ENCODE results near the gene SAG. TPM values are rescaled to one million over a fixed set of nuclear protein-coding genes. Genes with fewer than 3 reads are reported as not detected.

The SAG gene
- total and polyA plus RNA-seq, 2 donors (not counting 3 experiments of a cell fraction or from before 2014, with no cell fraction given): not detected

DNA sequence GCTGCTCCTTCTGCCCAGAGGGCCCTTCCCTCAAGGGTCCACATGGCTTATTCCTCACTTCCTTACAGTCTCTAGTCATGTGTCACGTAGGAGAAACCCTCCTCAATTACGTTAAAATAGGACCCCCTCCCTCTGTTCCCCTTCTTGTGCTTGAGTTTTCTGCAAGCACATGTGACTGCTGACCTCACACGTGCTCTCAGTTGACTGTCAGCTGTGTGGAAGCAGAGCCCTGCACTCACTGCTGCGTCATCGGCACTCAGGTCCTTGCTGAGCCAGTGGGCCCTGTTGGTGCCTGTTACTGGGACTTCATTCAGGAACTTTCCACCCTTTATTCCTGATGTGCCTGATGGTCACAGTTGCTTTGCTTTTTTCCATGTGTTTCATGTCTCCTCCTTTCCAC, 45.1 kb upstream of the SAG start:
- no peak overlapping the region for H2AFZ ChIP-seq (ENCODE audit: low read depth, low read length)
- FAIRE-seq (no peak), DNase-seq (ENCODE audit: low read depth, low spot score) (no peak)
- ChIA-PET POLR2A (no interaction called here), CTCF (interaction anchor here (1.2 to 1.3 kb wide), 2 partner anchors 10 to 410 kb away, joined by 3 read pairs; no protein-coding TSS in a partner anchor)
- intact Hi-C loops (cut with micrococcal nuclease) (no loop called here), dilution Hi-C loops (cut with MboI; ENCODE audit: extremely low pct_ligation_motif_present, low sequenced_read_pairs) (no loop called here)
- no peak overlapping the region for H3K27ac ChIP-seq (ENCODE audit: insufficient read depth, low read depth, low read length)
- no peaks in the 10 kb centered on the region for H3K9me1 ChIP-seq (replicated peaks; ENCODE audit: control insufficient read depth, extremely low read depth, insufficient read depth, low read length)
- peaks cover 23 to 53% of the 10 kb centered on the region in 2 experiments for H3K36me3 ChIP-seq (ENCODE audit: control insufficient read depth in 2 of 2, extremely low read depth in 1 of 2, insufficient read depth in 2 of 2, low read length in 2 of 2)
- H3K27me3 ChIP-seq (ENCODE audit: control insufficient read depth in 2 of 2, insufficient read depth in 2 of 2, low read length in 2 of 2): no peaks in the 10 kb centered on the region
- H3K9me3 ChIP-seq (replicated peaks; ENCODE audit: control insufficient read depth, insufficient read depth, low read length): no peaks in the 10 kb centered on the region
- H3K4me2 ChIP-seq (ENCODE audit: insufficient read depth, low read length): no peak overlapping the region
- no peak overlapping the region for H3K4me3 ChIP-seq (replicated peaks in 1 of 3; ENCODE audit: insufficient read depth in 1 of 3, low read depth in 1 of 3, low read length in 3 of 3)
- no peaks in the 10 kb centered on the region for H3K4me1 ChIP-seq (ENCODE audit: control insufficient read depth, extremely low read depth, insufficient read depth, low read length)
- H4K20me1 ChIP-seq (replicated peaks; ENCODE audit: control insufficient read depth, extremely low read depth, insufficient read depth, low read length): no peaks in the 10 kb centered on the region
- no TSS peak for BruUV-seq (replicated peaks)
- no peak for TF ChIP-seq JUN (IDR thresholded peaks at IDR 0.05; ENCODE audit: borderline replicate concordance, insufficient read depth, insufficient read length, low read depth)
- no peak for TF ChIP-seq MYC (IDR thresholded peaks at IDR 0.05; ENCODE audit: low read depth, low read length)
- TF ChIP-seq, protein P1, sequence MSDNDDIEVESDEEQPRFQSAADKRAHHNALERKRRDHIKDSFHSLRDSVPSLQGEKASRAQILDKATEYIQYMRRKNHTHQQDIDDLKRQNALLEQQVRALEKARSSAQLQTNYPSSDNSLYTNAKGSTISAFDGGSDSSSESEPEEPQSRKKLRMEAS (IDR thresholded peaks at IDR 0.05; ENCODE audit: insufficient read depth, insufficient read length): no peak
- TF ChIP-seq POLR2A (IDR thresholded peaks at IDR 0.05; ENCODE audit: low read depth, low read length): no peak
- TF ChIP-seq FOS (IDR thresholded peaks at IDR 0.05; ENCODE audit: borderline replicate concordance, insufficient read depth, low read length): no peak
- TF ChIP-seq, protein P2, sequence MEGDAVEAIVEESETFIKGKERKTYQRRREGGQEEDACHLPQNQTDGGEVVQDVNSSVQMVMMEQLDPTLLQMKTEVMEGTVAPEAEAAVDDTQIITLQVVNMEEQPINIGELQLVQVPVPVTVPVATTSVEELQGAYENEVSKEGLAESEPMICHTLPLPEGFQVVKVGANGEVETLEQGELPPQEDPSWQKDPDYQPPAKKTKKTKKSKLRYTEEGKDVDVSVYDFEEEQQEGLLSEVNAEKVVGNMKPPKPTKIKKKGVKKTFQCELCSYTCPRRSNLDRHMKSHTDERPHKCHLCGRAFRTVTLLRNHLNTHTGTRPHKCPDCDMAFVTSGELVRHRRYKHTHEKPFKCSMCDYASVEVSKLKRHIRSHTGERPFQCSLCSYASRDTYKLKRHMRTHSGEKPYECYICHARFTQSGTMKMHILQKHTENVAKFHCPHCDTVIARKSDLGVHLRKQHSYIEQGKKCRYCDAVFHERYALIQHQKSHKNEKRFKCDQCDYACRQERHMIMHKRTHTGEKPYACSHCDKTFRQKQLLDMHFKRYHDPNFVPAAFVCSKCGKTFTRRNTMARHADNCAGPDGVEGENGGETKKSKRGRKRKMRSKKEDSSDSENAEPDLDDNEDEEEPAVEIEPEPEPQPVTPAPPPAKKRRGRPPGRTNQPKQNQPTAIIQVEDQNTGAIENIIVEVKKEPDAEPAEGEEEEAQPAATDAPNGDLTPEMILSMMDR (IDR thresholded peaks at IDR 0.05; ENCODE audit: extremely low read depth in 1 of 2, insufficient read depth in 1 of 2, low read depth in 1 of 2, low read length in 2 of 2): no peak
- TF ChIP-seq POLR2AphosphoS5 (IDR thresholded peaks at IDR 0.05; ENCODE audit: insufficient read depth, low read depth, low read length): no peak
- no peak for TF ChIP-seq GATA2 (IDR thresholded peaks at IDR 0.05; ENCODE audit: insufficient read depth, insufficient read length, low read depth, low read length)
- no peak for TF ChIP-seq EZH2 (IDR thresholded peaks at IDR 0.05; ENCODE audit: borderline replicate concordance, low read depth, low read length, severe bottlenecking)
- H3K79me2 ChIP-seq (ENCODE audit: control insufficient read depth, insufficient read depth, low read length): peaks cover 23% of the 10 kb centered on the region
- H3K9ac ChIP-seq (replicated peaks; ENCODE audit: extremely low read depth, insufficient read depth, low read length): no peak overlapping the region
